Kidney glomerular epithelial cell (primary cell): Measurements from ENCODE around the gene PRR14.
A peak's percentile ranks its signal among the peaks of the same experiment; 100 is the strongest.

ENCODE experiments used
- DNase-seq: peaks from one replicate; lab custom pipeline; 2025; lab: John Stamatoyannopoulos, UW

PRR14 gene

GRCh38 chr16:30650369-30651123, at the start of gene PRR14:
TSS of gene PRR14 (plus strand) at chr16:30650960. CDS start at chr16:30651646, 686 bp downstream.
- DNase-seq: peak; percentile 99

GRCh38 chr16:30601966-30602365, 48.8 kb upstream of the PRR14 start:
- no peak for DNase-seq

DNA sequence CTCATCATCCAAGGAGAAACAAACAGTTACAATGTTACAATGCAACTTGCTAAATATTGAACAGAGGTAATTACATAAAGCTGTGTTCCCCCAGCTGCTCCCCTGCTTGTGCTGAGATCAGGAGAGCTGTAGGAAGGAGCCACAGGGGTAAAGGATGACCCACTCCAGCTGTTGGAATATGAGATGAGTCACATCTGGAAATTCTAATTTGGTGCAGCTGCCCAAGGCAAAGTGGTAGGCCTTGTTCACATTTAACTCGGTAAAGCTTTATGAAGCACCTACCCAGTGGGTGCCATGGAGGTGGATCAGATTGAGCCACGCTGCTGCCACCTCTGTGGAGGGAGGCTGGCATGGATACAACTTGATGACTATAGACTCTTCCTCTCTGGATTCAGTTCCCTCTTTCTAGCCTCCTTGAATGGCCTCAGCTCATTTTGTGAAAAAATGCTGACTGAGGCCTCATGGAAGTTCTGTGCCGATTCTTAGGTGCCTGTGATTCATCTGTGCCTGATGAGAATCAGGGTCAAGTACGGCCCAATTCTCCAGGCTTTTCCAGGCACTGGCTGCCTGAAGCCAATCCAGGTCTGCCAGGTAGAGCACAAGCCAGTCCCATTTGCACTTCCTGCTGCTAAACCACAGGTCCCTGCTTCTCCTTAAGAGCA, 48.0 kb upstream of the PRR14 start:
- no peak for DNase-seq

DNA sequence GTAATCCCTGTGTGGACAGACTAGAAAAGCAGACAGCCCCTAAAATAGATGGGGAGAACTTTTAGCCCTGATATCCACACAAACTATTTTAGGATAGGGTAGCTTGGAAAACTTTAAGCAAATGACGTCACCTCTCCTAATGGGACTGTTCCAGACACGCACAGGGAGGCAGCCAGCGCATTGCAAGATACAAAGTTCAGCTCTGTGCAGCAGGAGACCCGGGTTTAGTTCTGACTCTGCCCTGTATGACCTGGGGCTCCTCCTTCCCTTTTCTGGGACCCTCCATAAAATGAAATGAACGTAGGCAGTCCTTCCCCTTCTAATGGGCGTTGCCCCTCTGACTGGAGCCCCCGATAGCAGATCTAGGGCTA, 46.8 kb upstream of the PRR14 start:
- no peak for DNase-seq

- DNase-seq: no peak
Observed at GRCh38 chr16:30604316-30604947, 46.3 kb upstream of the PRR14 start.

DNA sequence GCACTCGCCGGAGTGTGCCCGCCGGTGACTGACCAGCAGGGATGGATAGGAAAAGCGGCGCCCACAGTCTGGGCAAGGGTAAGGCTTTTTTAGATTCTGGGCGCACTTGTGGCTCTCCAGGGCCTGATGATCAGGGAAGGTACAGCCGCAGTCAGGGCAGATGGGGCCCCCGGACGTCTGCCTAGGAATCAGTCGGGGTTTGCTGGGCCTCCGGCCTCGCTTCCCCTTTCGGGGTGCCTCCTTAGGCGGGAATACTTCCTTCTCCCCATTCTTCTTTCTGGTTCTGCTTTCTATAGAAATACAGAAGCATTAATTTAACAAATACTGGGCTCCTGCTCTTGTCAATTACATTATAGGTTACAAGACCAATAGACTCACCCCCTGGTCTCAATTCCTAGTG, 45.6 kb upstream of the PRR14 start:
- no peak for DNase-seq

DNA sequence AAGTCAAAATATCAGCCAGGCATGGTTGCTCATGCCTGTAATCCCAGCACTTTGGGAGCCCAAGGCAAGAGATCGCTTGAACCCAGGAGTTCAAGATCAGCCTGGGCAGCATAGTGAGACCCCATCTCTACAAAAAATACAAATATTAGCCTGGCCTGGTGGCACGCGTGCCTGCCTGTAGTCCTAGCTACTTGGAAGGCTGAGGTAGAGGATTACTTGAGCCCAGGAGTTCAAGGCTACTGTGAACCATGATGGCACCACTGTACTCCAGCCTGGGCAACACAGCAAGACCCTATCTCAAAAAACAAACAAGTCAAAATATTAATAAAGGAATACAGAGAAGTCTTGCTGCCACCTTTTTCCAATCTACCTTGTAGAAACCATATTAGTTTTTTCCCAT, 44.8 kb upstream of the PRR14 start:
- DNase-seq: no peak

GRCh38 chr16:30609002-30609925, 41.5 kb upstream of the PRR14 start:
- peak; percentile 3 for DNase-seq

GRCh38 chr16:30609926-30610839, 40.6 kb upstream of the PRR14 start, which contains the start of gene ZNF689:
TSS of gene ZNF689 (minus strand) at chr16:30610389. CDS start at chr16:30610041, 348 bp downstream.
- peak; percentile 92 for DNase-seq

DNA sequence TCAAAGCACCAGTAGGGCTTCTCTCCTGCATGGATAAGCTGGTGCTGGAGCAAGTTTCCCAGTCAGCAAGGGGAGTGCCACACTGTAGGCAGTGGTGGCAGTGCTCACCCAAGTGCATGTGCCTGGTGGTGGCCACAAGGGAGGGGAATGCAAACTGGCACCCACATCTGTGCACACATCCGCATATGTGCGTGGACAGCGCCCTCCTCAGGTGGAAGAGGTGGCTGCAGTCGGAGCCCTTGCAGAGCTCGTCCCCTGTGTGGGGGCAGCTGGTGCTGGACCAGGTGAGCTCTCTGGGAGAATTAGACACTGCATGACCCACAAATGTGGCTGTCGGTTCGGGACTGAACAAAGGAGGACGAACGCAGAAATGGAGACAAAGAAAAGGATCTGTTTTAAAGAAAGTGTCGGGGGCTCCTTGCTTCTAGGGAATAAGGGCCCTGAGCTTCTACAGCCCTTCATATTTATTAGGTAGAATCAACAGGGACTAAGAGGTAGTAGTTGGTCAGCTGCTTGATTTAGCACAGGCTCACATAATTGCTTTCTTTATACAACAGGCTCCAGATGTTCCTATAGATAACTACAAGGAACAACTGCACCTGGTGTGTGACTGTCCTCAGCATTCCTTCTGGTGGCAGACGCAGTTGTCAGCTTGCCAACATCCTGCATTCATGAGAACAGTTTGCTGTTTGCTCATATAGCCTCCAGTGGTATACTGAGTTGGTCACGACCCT, 35.2 kb upstream of the PRR14 start:
- DNase-seq: no peak

GRCh38 chr16:30619202-30619601, 31.6 kb upstream of the PRR14 start:
- DNase-seq: peak; percentile 71

- DNase-seq: peak; percentile 82
Observed at GRCh38 chr16:30619638-30620037, 31.1 kb upstream of the PRR14 start.

GRCh38 chr16:30620169-30620568, 30.6 kb upstream of the PRR14 start:
- DNase-seq: no peak

- DNase-seq: no peak
Observed at GRCh38 chr16:30621765-30622164, 29.0 kb upstream of the PRR14 start.

GRCh38 chr16:30622455-30623032, 28.2 kb upstream of the PRR14 start:
- no peak for DNase-seq

DNA sequence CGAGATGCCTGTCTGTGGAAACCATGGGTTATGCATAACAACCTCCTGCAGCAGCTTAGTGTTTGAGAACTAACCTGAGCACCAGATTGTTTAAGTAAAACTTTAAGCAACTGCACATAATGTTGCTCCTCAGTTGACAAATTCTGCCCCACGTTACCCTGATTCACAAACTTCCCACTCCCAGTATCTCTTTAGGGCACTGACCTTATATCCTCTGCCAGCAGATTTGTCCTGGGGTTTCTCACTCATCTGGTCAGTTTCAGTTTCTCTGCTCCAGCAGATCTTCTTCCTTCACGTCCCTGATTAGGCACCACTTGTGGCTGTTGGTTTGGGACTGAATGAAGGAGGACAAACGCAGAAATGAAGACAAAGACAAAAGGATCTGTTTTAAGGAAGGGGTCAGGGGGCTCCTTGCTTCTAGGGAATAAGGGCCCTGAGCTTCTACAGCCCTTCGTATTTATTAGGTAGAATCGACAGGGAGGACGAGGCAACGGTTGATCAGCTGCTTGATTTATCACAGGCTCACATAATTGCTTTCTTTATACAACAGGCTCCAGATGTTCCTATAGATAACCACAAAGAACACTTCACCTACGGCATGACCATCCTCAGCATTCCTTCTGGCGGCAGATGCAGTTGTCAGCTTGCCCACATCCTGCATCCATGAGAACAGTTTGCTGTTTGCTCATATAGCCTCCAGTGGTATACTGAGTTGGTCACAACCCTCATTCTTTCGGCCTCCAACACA, 27.1 kb upstream of the PRR14 start:
- DNase-seq: no peak

DNA sequence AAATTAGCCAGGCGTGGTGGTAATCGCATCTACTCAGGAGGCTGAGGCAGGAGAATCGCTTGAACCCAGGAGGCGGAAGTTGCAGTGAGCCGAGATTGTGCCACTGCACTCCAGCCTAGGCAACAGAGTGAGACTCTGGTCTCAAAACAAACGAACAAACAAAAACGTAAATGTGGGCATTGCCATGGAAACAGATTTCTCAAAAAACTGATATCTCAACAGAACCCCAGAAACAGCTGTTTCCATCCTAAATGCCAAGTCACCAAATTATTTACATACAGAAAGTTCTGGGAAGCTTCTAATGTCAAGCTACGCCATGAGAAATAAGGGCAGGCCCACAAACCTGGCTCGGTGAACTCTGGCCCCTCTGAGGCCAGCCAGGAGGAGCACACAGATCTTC, 24.5 kb upstream of the PRR14 start:
- no peak for DNase-seq

DNA sequence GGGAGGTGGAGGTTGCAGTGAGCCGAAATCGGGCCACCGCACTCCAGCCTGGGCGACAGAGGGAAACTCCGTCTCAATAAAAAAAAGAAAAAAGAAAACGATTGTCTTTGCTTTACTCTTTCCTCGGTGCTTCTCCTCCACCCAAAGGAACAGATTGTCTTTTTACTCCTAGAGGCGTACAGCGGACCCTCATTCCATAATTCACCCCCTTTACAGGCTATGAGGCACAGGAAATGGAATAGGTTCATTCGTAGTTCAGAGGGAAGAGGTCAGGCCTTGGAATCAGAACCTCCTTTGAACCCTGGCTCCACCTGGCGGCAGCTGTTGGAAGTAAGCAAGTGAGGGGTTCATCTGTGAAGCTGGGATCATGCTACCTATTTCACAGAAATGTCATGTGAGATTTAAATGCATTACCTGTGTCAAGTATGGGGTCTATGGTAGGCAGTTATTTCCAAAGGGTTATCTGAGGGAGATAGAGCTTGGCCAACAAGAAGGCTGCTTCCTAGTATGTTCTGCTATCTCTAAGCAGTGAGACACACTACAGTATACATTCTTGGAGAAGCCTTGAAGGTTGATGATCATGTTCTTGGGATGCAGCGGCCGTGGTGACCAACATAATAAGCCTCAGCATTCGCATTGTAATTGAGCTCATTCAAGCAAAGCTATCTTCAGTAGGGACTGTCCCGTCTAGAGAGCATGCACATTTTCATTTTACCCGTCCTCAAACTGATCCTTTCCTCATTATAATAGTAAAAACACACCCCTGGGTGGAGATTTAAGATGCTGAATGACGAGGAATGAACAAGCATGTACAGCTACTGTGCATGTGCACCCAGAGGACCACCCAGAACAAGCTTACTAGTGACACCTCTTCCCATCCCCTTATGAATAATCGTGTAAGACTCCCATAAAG, 21.9 kb upstream of the PRR14 start:
- peak; percentile 83 for DNase-seq
